ENCODE data around the gene KIF22. TPM values are rescaled to one million over a fixed set of nuclear protein-coding genes. Genes with fewer than 3 reads are reported as not detected.
A peak's percentile ranks its signal among the peaks of the same experiment; 100 is the strongest.
"Not testable (repeated sequence)": the region's sequence is repeated elsewhere in the genome, so short reads cannot be mapped to it uniquely, and the experiment has no call there.

The KIF22 gene
- total RNA-seq, 1 donor from 2014 or later = 14.3 TPM

- Histone ChIP-seq H3K4me3 (ENCODE audit: insufficient read depth, low read depth, low read length) (no peak overlapping the region), H3K4me2 (ENCODE audit: low read length) (peak overlapping the region; percentile 79), H3K9me3 (ENCODE audit: insufficient read depth, low read depth, low read length) (no peaks in the 10 kb centered on the region), H4K20me1 (ENCODE audit: insufficient read depth, low read length) (peaks cover 46% of the 10 kb centered on the region), H3K27ac (ENCODE audit: low read depth, low read length) (peak overlapping the region; percentile 89), H3K27me3 (ENCODE audit: insufficient read depth, low read length) (no peaks in the 10 kb centered on the region), H3K4me1 (ENCODE audit: insufficient read depth, low read length) (peaks cover 46% of the 10 kb centered on the region), H2AFZ (ENCODE audit: low read depth, low read length) (no peak overlapping the region), H3K9ac (ENCODE audit: low read length) (peak overlapping the region; percentile 60), H3K36me3 (ENCODE audit: insufficient read depth, low read length) (no peaks in the 10 kb centered on the region), H3K79me2 (ENCODE audit: insufficient read depth, low read length) (peaks cover 87% of the 10 kb centered on the region)
- DNase-seq (ENCODE audit: low read depth) (no peak), FAIRE-seq (no peak)
- H3K36me3 Mint-ChIP-seq (ENCODE audit: low read depth, unreplicated experiment) = peaks cover 3% of the 10 kb centered on the region
- H3K27ac Mint-ChIP-seq (ENCODE audit: unreplicated experiment) = no peak overlapping the region
- H3K9me3 Mint-ChIP-seq (ENCODE audit: unreplicated experiment) = no peaks in the 10 kb centered on the region
- H3K27me3 Mint-ChIP-seq (ENCODE audit: low read depth, unreplicated experiment) = peaks cover 2% of the 10 kb centered on the region
- TF ChIP-seq EZH2 (IDR thresholded peaks at IDR 0.05; ENCODE audit: insufficient read depth, low read length) (no peak), CTCF (IDR thresholded peaks at IDR 0.05; ENCODE audit: insufficient read depth, low read depth, low read length) (no peak)
- H3K4me3 Mint-ChIP-seq (ENCODE audit: unreplicated experiment) = no peak overlapping the region
- H3K4me1 Mint-ChIP-seq (ENCODE audit: low read depth, unreplicated experiment) = peaks cover 22% of the 10 kb centered on the region
Measured at GRCh38 chr16:29826342-29826695, 35.8 kb downstream of the KIF22 start.

- H3K9me3 Mint-ChIP-seq (ENCODE audit: unreplicated experiment) = peaks cover 2% of the 10 kb centered on the region
- Histone ChIP-seq H3K79me2 (ENCODE audit: insufficient read depth, low read length) (peaks cover 49% of the 10 kb centered on the region), H3K36me3 (ENCODE audit: insufficient read depth, low read length) (peaks cover 10% of the 10 kb centered on the region), H3K27me3 (ENCODE audit: insufficient read depth, low read length) (no peaks in the 10 kb centered on the region), H3K9ac (ENCODE audit: low read length) (no peak overlapping the region), H3K4me3 (ENCODE audit: insufficient read depth, low read depth, low read length) (no peak overlapping the region), H3K9me3 (ENCODE audit: insufficient read depth, low read depth, low read length) (no peaks in the 10 kb centered on the region), H4K20me1 (ENCODE audit: insufficient read depth, low read length) (peaks cover 47% of the 10 kb centered on the region), H3K27ac (ENCODE audit: low read depth, low read length) (no peak overlapping the region), H3K4me2 (ENCODE audit: low read length) (no peak overlapping the region), H3K4me1 (ENCODE audit: insufficient read depth, low read length) (peaks cover 6% of the 10 kb centered on the region), H2AFZ (ENCODE audit: low read depth, low read length) (no peak overlapping the region)
- peaks cover 2% of the 10 kb centered on the region for H3K27me3 Mint-ChIP-seq (ENCODE audit: low read depth, unreplicated experiment)
- DNase-seq (ENCODE audit: low read depth) (no peak), FAIRE-seq (no peak)
- peaks cover 17% of the 10 kb centered on the region for H3K36me3 Mint-ChIP-seq (ENCODE audit: low read depth, unreplicated experiment)
- no peak overlapping the region for H3K27ac Mint-ChIP-seq (ENCODE audit: unreplicated experiment)
- peaks cover 4% of the 10 kb centered on the region for H3K4me1 Mint-ChIP-seq (ENCODE audit: low read depth, unreplicated experiment)
- no peak overlapping the region for H3K4me3 Mint-ChIP-seq (ENCODE audit: unreplicated experiment)
- TF ChIP-seq EZH2 (IDR thresholded peaks at IDR 0.05; ENCODE audit: insufficient read depth, low read length) = no peak
- TF ChIP-seq CTCF (IDR thresholded peaks at IDR 0.05; ENCODE audit: insufficient read depth, low read depth, low read length) = no peak
Measured at GRCh38 chr16:29830774-29831173, 40.2 kb downstream of the KIF22 start.

DNA sequence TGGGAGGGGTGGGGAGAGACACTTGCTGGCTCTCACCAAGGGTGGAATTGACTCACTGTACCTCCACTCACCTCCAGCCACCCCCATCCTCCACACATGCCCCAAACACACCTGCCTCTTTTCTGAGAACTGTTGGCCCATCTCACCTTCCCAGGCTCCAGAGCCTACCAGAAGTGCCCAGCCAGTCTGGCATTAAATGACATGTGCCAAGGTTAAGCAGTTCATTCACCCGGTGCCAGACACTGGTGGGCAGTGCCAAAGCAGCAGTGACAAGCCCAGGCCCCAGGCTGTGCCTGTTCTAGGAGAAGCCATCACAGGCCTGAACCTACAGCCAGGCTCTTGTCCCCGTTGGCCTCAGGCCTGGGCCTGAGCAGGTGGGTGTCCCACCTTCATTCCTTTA, 40.9 kb downstream of the KIF22 start:
- Mint-ChIP-seq H3K27ac (ENCODE audit: unreplicated experiment) (no peak overlapping the region), H3K4me1 (ENCODE audit: low read depth, unreplicated experiment) (peaks cover 4% of the 10 kb centered on the region), H3K4me3 (ENCODE audit: unreplicated experiment) (no peak overlapping the region), H3K36me3 (ENCODE audit: low read depth, unreplicated experiment) (peaks cover 18% of the 10 kb centered on the region), H3K9me3 (ENCODE audit: unreplicated experiment) (peaks cover 2% of the 10 kb centered on the region), H3K27me3 (ENCODE audit: low read depth, unreplicated experiment) (peaks cover 2% of the 10 kb centered on the region)
- Histone ChIP-seq H4K20me1 (ENCODE audit: insufficient read depth, low read length) (peaks cover 44% of the 10 kb centered on the region), H3K36me3 (ENCODE audit: insufficient read depth, low read length) (peaks cover 10% of the 10 kb centered on the region), H3K27me3 (ENCODE audit: insufficient read depth, low read length) (no peaks in the 10 kb centered on the region), H3K4me2 (ENCODE audit: low read length) (no peak overlapping the region), H3K79me2 (ENCODE audit: insufficient read depth, low read length) (peaks cover 43% of the 10 kb centered on the region), H3K27ac (ENCODE audit: low read depth, low read length) (no peak overlapping the region), H3K4me1 (ENCODE audit: insufficient read depth, low read length) (no peaks in the 10 kb centered on the region), H2AFZ (ENCODE audit: low read depth, low read length) (no peak overlapping the region), H3K4me3 (ENCODE audit: insufficient read depth, low read depth, low read length) (no peak overlapping the region), H3K9ac (ENCODE audit: low read length) (no peak overlapping the region), H3K9me3 (ENCODE audit: insufficient read depth, low read depth, low read length) (no peaks in the 10 kb centered on the region)
- TF ChIP-seq CTCF (IDR thresholded peaks at IDR 0.05; ENCODE audit: insufficient read depth, low read depth, low read length) = no peak
- TF ChIP-seq EZH2 (IDR thresholded peaks at IDR 0.05; ENCODE audit: insufficient read depth, low read length) = no peak
- no peak for FAIRE-seq
- DNase-seq (ENCODE audit: low read depth) = no peak

GRCh38 chr16:29833219-29833618, 42.7 kb downstream of the KIF22 start:
- H3K4me1 ChIP-seq (ENCODE audit: insufficient read depth, low read length); FAIRE-seq; H3K27me3 ChIP-seq (ENCODE audit: insufficient read depth, low read length); H3K4me3 Mint-ChIP-seq (ENCODE audit: unreplicated experiment); H3K9me3 ChIP-seq (ENCODE audit: insufficient read depth, low read depth, low read length); H3K27me3 Mint-ChIP-seq (ENCODE audit: low read depth, unreplicated experiment); H2AFZ ChIP-seq (ENCODE audit: low read depth, low read length); H3K4me3 ChIP-seq (ENCODE audit: insufficient read depth, low read depth, low read length); H3K4me1 Mint-ChIP-seq (ENCODE audit: low read depth, unreplicated experiment); H3K27ac Mint-ChIP-seq (ENCODE audit: unreplicated experiment); H3K27ac ChIP-seq (ENCODE audit: low read depth, low read length); H3K4me2 ChIP-seq (ENCODE audit: low read length); H3K9me3 Mint-ChIP-seq (ENCODE audit: unreplicated experiment); DNase-seq (ENCODE audit: low read depth); H3K9ac ChIP-seq (ENCODE audit: low read length): not testable (repeated sequence)
- Histone ChIP-seq H3K36me3 (ENCODE audit: insufficient read depth, low read length) (peaks cover 22% of the 10 kb centered on the region), H3K79me2 (ENCODE audit: insufficient read depth, low read length) (peaks cover 27% of the 10 kb centered on the region), H4K20me1 (ENCODE audit: insufficient read depth, low read length) (peaks cover 40% of the 10 kb centered on the region)
- peaks cover 23% of the 10 kb centered on the region for H3K36me3 Mint-ChIP-seq (ENCODE audit: low read depth, unreplicated experiment)

All from astrocyte (in vitro differentiated cells and primary cell).